ENCODE results near the gene VIM. TPM values are rescaled to one million over a fixed set of nuclear protein-coding genes. Genes with fewer than 3 reads are reported as not detected.

VIM gene
- 100 to 1,000 TPM; 348 to 723 (median 536) TPM for total RNA-seq
- polyA plus RNA-seq: 100 to 1,000 TPM; 269 to 570 (median 340) TPM
- long read RNA-seq, donor 1, transcript VIM-205 (2 exons, 1,139 nt): minor isoform, 5 of 232 reads
- long read RNA-seq, donor 1, transcript VIM-201 (9 exons, 1,868 nt): major isoform, 110 of 232 reads
- long read RNA-seq, donor 1, partial matches to known transcripts: 102 of 232 reads
- long read RNA-seq, donor 1, other reads (novel, unspliced or antisense): 15 of 232 reads
- long read RNA-seq, donor 2, transcript VIM-205 (2 exons, 1,139 nt): minor isoform, 6 of 195 reads
- long read RNA-seq, donor 2, transcript VIM-201 (9 exons, 1,868 nt): major isoform, 105 of 195 reads
- long read RNA-seq, donor 2, partial matches to known transcripts: 66 of 195 reads
- long read RNA-seq, donor 2, other reads (novel, unspliced or antisense): 16 of 195 reads
- long read RNA-seq, donor 3, transcript VIM-201 (9 exons, 1,868 nt): major isoform, 83 of 132 reads
- long read RNA-seq, donor 3, partial matches to known transcripts: 37 of 132 reads
- long read RNA-seq, donor 3, other reads (novel, unspliced or antisense): 11 of 132 reads
- long read RNA-seq, donor 4, transcript VIM-201 (9 exons, 1,868 nt): major isoform, 25 of 37 reads
- long read RNA-seq, donor 4, partial matches to known transcripts: 12 of 37 reads
- long read RNA-seq, donor 4, other reads (novel, unspliced or antisense): 0 of 37 reads
- long read RNA-seq, donor 5, transcript VIM-201 (9 exons, 1,868 nt): major isoform, 266 of 505 reads
- long read RNA-seq, donor 5, partial matches to known transcripts: 196 of 505 reads
- long read RNA-seq, donor 5, other reads (novel, unspliced or antisense): 35 of 505 reads
- long read RNA-seq, donor 6, transcript VIM-201 (9 exons, 1,868 nt): major isoform, 279 of 476 reads
- long read RNA-seq, donor 6, partial matches to known transcripts: 153 of 476 reads
- long read RNA-seq, donor 6, other reads (novel, unspliced or antisense): 38 of 476 reads
- long read RNA-seq, donor 7, transcript VIM-205 (2 exons, 1,139 nt): minor isoform, 6 of 661 reads
- long read RNA-seq, donor 7, transcript VIM-201 (9 exons, 1,868 nt): major isoform, 282 of 661 reads
- long read RNA-seq, donor 7, partial matches to known transcripts: 318 of 661 reads
- long read RNA-seq, donor 7, other reads (novel, unspliced or antisense): 53 of 661 reads
- long read RNA-seq, donor 8, transcript VIM-201 (9 exons, 1,868 nt): major isoform, 176 of 255 reads
- long read RNA-seq, donor 8, partial matches to known transcripts: 65 of 255 reads
- long read RNA-seq, donor 8, other reads (novel, unspliced or antisense): 12 of 255 reads
- long read RNA-seq, donor 9, transcript VIM-201 (9 exons, 1,868 nt): major isoform, 140 of 400 reads
- long read RNA-seq, donor 9, partial matches to known transcripts: 237 of 400 reads
- long read RNA-seq, donor 9, other reads (novel, unspliced or antisense): 18 of 400 reads
- long read RNA-seq, donor 10, transcript VIM-201 (9 exons, 1,868 nt): major isoform, 71 of 104 reads
- long read RNA-seq, donor 10, partial matches to known transcripts: 30 of 104 reads
- long read RNA-seq, donor 10, other reads (novel, unspliced or antisense): 0 of 104 reads

DNA sequence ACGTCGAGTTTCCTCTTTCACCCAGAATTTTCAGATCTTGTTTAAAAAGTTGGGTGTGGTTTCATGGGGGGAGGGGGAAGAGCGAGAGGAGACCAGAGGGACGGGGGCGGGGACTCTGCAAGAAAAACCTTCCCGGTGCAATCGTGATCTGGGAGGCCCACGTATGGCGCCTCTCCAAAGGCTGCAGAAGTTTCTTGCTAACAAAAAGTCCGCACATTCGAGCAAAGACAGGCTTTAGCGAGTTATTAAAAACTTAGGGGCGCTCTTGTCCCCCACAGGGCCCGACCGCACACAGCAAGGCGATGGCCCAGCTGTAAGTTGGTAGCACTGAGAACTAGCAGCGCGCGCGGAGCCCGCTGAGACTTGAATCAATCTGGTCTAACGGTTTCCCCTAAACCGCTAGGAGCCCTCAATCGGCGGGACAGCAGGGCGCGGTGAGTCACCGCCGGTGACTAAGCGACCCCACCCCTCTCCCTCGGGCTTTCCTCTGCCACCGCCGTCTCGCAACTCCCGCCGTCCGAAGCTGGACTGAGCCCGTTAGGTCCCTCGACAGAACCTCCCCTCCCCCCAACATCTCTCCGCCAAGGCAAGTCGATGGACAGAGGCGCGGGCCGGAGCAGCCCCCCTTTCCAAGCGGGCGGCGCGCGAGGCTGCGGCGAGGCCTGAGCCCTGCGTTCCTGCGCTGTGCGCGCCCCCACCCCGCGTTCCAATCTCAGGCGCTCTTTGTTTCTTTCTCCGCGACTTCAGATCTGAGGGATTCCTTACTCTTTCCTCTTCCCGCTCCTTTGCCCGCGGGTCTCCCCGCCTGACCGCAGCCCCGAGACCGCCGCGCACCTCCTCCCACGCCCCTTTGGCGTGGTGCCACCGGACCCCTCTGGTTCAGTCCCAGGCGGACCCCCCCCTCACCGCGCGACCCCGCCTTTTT, at the start of gene VIM:
Gene VIM (plus strand): TSS at position 151 of the 925 bp plus-strand sequence. CDS start 1,182 bp downstream, outside the sequence.
- peaks cover 0 to 12% (median 7%) of the 10 kb centered on the region in 3 donors for H3K27me3 ChIP-seq
- TF ChIP-seq CTCF (IDR thresholded peaks at IDR 0.05) (peak in 1 of 7 experiments; percentile 7), EP300 (IDR thresholded peaks at IDR 0.05) (peak; percentile 32), POLR2AphosphoS5 (IDR thresholded peaks at IDR 0.05) (peak in 2 of 3 donors; percentile 72 to 78), POLR2A (IDR thresholded peaks at IDR 0.05) (no peak)
- H3K4me1 ChIP-seq: peaks cover 28 to 63% (median 56%) of the 10 kb centered on the region in 4 donors
- H3K9me3 ChIP-seq: no peaks in the 10 kb centered on the region
- 0 to 1% (median 0%) methylated on average over 56 to 77 of the region's 77 CpGs for WGBS, 5 donors
- H3K27ac ChIP-seq: peak within 1 kb of the TSS; percentile 93 to 99 (median 97)
- H3K4me3 ChIP-seq: peak within 1 kb of the TSS; percentile 66 to 85 (median 78)
- intact Hi-C loops (cut with DNase I; ENCODE audit: low total_unique reads): no loop called here
- peak; percentile 73 to 94 for DNase-seq
- peaks cover 8 to 24% (median 17%) of the 10 kb centered on the region in 4 donors for H3K36me3 ChIP-seq

DNA sequence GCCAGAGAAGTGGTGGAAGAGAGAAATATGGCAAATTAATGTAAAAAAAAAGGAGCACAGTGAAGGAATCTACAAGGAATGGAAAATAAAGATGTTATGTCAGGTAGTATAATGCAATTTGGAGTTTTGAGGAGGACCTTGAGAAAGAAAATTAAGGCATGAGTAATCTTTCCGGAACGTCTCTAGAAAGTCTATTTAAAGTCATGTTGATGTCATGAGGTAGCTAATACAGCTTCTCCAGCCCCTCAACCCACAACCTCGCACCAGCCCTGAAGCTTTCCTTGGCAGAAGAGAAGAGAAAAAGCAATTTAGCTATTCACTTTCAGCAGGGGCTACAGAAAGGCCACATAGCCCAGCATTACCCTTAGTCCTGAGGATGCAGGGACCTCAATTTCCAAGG, 49.0 kb upstream of the VIM start:
- H3K9me3 ChIP-seq: no peaks in the 10 kb centered on the region
- H3K4me1 ChIP-seq: peaks cover 0 to 7% (median 0%) of the 10 kb centered on the region in 4 donors
- H3K36me3 ChIP-seq: no peaks in the 10 kb centered on the region
- H3K27ac ChIP-seq: no peak overlapping the region
- no peak for DNase-seq
- WGBS, 5 donors: 80 to 91% (median 89%) methylated on average over 3 of the region's 3 CpGs
- TF ChIP-seq POLR2A (IDR thresholded peaks at IDR 0.05) (no peak), POLR2AphosphoS5 (IDR thresholded peaks at IDR 0.05) (no peak), EP300 (IDR thresholded peaks at IDR 0.05) (no peak), CTCF (IDR thresholded peaks at IDR 0.05) (no peak)
- intact Hi-C loops (cut with DNase I; ENCODE audit: low total_unique reads): no loop called here
- no peaks in the 10 kb centered on the region for H3K27me3 ChIP-seq
- H3K4me3 ChIP-seq: no peak overlapping the region

DNA sequence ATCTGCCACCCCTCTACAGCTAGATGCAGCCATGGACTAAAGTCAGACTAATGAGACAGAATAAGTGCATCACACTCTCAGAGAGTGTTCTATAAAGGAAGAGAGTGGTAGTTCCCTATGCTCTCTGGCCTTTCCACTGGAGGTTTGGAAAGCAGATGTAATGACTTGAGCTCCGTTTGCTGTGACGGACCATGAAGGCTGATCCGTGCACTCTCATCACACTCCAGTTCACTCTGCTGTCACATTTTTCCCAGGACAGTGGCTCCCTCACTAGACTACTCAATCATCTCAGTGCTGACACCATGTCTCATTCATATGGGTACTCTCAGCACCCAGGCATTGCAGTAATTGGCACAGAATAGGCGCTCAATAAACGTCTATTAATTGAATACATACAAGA, 46.9 kb upstream of the VIM start:
- intact Hi-C loops (cut with DNase I; ENCODE audit: low total_unique reads): no loop called here

More for the DNA sequence above, 46.9 kb upstream of the VIM start:
- no peaks in the 10 kb centered on the region for H3K27me3 ChIP-seq
- H3K4me1 ChIP-seq: no peaks in the 10 kb centered on the region
- DNase-seq: no peak
- no peak overlapping the region for H3K27ac ChIP-seq
- TF ChIP-seq POLR2A (IDR thresholded peaks at IDR 0.05) (no peak), POLR2AphosphoS5 (IDR thresholded peaks at IDR 0.05) (no peak), EP300 (IDR thresholded peaks at IDR 0.05) (no peak), CTCF (IDR thresholded peaks at IDR 0.05) (no peak)
- WGBS, 5 donors: 88 to 96% (median 93%) methylated on average over 5 of the region's 5 CpGs
- no peak overlapping the region for H3K4me3 ChIP-seq
- H3K36me3 ChIP-seq: no peaks in the 10 kb centered on the region
- H3K9me3 ChIP-seq: no peaks in the 10 kb centered on the region
